ENCODE results near the gene MVB12B. TPM values are rescaled to one million over a fixed set of nuclear protein-coding genes. Genes with fewer than 3 reads are reported as not detected.

MVB12B gene
- total RNA-seq, 1 donor from 2014 or later = 12.8 TPM

GRCh38 chr9:126408004-126408403 lies 81.4 kb downstream of the MVB12B start:
- no peaks in the 10 kb centered on the region for H3K79me2 ChIP-seq (ENCODE audit: insufficient read depth, low read length)
- Mint-ChIP-seq H3K4me3 (ENCODE audit: unreplicated experiment) (no peak overlapping the region), H3K27me3 (ENCODE audit: low read depth, unreplicated experiment) (no peaks in the 10 kb centered on the region), H3K27ac (ENCODE audit: unreplicated experiment) (no peak overlapping the region), H3K9me3 (ENCODE audit: unreplicated experiment) (no peaks in the 10 kb centered on the region), H3K4me1 (ENCODE audit: low read depth, unreplicated experiment) (peaks cover 5% of the 10 kb centered on the region), H3K36me3 (ENCODE audit: low read depth, unreplicated experiment) (peaks cover 10% of the 10 kb centered on the region)
- no peaks in the 10 kb centered on the region for H4K20me1 ChIP-seq (ENCODE audit: insufficient read depth, low read length)
- H3K4me2 ChIP-seq (ENCODE audit: low read length) = no peak overlapping the region
- no peaks in the 10 kb centered on the region for H3K27me3 ChIP-seq (ENCODE audit: insufficient read depth, low read length)
- TF ChIP-seq CTCF (IDR thresholded peaks at IDR 0.05; ENCODE audit: insufficient read depth, low read depth, low read length) (no peak), EZH2 (IDR thresholded peaks at IDR 0.05; ENCODE audit: insufficient read depth, low read length) (no peak)
- peaks cover 6% of the 10 kb centered on the region for H3K4me1 ChIP-seq (ENCODE audit: insufficient read depth, low read length)
- H2AFZ ChIP-seq (ENCODE audit: low read depth, low read length) = no peak overlapping the region
- H3K27ac ChIP-seq (ENCODE audit: low read depth, low read length) = no peak overlapping the region
- H3K4me3 ChIP-seq (ENCODE audit: insufficient read depth, low read depth, low read length) = no peak overlapping the region
- H3K9me3 ChIP-seq (ENCODE audit: insufficient read depth, low read depth, low read length) = no peaks in the 10 kb centered on the region
- no peak overlapping the region for H3K9ac ChIP-seq (ENCODE audit: low read length)
- FAIRE-seq = no peak
- no peak for DNase-seq (ENCODE audit: low read depth)
- no peaks in the 10 kb centered on the region for H3K36me3 ChIP-seq (ENCODE audit: insufficient read depth, low read length)

- H3K27ac ChIP-seq (ENCODE audit: low read depth, low read length) = no peak overlapping the region
- Mint-ChIP-seq H3K4me1 (ENCODE audit: low read depth, unreplicated experiment) (peaks cover 5% of the 10 kb centered on the region), H3K27me3 (ENCODE audit: low read depth, unreplicated experiment) (no peaks in the 10 kb centered on the region), H3K4me3 (ENCODE audit: unreplicated experiment) (no peak overlapping the region), H3K27ac (ENCODE audit: unreplicated experiment) (no peak overlapping the region), H3K9me3 (ENCODE audit: unreplicated experiment) (no peaks in the 10 kb centered on the region), H3K36me3 (ENCODE audit: low read depth, unreplicated experiment) (peaks cover 11% of the 10 kb centered on the region)
- H3K9ac ChIP-seq (ENCODE audit: low read length) = no peak overlapping the region
- H3K79me2 ChIP-seq (ENCODE audit: insufficient read depth, low read length) = no peaks in the 10 kb centered on the region
- TF ChIP-seq CTCF (IDR thresholded peaks at IDR 0.05; ENCODE audit: insufficient read depth, low read depth, low read length) (no peak), EZH2 (IDR thresholded peaks at IDR 0.05; ENCODE audit: insufficient read depth, low read length) (no peak)
- H2AFZ ChIP-seq (ENCODE audit: low read depth, low read length) = no peak overlapping the region
- H3K9me3 ChIP-seq (ENCODE audit: insufficient read depth, low read depth, low read length) = no peaks in the 10 kb centered on the region
- H3K36me3 ChIP-seq (ENCODE audit: insufficient read depth, low read length) = no peaks in the 10 kb centered on the region
- no peak for DNase-seq (ENCODE audit: low read depth)
- no peaks in the 10 kb centered on the region for H3K27me3 ChIP-seq (ENCODE audit: insufficient read depth, low read length)
- no peak overlapping the region for H3K4me3 ChIP-seq (ENCODE audit: insufficient read depth, low read depth, low read length)
- no peaks in the 10 kb centered on the region for H4K20me1 ChIP-seq (ENCODE audit: insufficient read depth, low read length)
- FAIRE-seq = no peak
- H3K4me2 ChIP-seq (ENCODE audit: low read length) = no peak overlapping the region
- peaks cover 6% of the 10 kb centered on the region for H3K4me1 ChIP-seq (ENCODE audit: insufficient read depth, low read length)
Measured at GRCh38 chr9:126410229-126410628, 83.6 kb downstream of the MVB12B start.

- Mint-ChIP-seq H3K4me3 (ENCODE audit: unreplicated experiment) (no peak overlapping the region), H3K27ac (ENCODE audit: unreplicated experiment) (no peak overlapping the region), H3K36me3 (ENCODE audit: low read depth, unreplicated experiment) (peaks cover 13% of the 10 kb centered on the region), H3K4me1 (ENCODE audit: low read depth, unreplicated experiment) (peaks cover 5% of the 10 kb centered on the region), H3K27me3 (ENCODE audit: low read depth, unreplicated experiment) (no peaks in the 10 kb centered on the region), H3K9me3 (ENCODE audit: unreplicated experiment) (no peaks in the 10 kb centered on the region)
- no peaks in the 10 kb centered on the region for H4K20me1 ChIP-seq (ENCODE audit: insufficient read depth, low read length)
- H3K4me3 ChIP-seq (ENCODE audit: insufficient read depth, low read depth, low read length) = no peak overlapping the region
- H3K9me3 ChIP-seq (ENCODE audit: insufficient read depth, low read depth, low read length) = no peaks in the 10 kb centered on the region
- H3K27me3 ChIP-seq (ENCODE audit: insufficient read depth, low read length) = no peaks in the 10 kb centered on the region
- H3K36me3 ChIP-seq (ENCODE audit: insufficient read depth, low read length) = no peaks in the 10 kb centered on the region
- TF ChIP-seq EZH2 (IDR thresholded peaks at IDR 0.05; ENCODE audit: insufficient read depth, low read length) (no peak), CTCF (IDR thresholded peaks at IDR 0.05; ENCODE audit: insufficient read depth, low read depth, low read length) (no peak)
- H2AFZ ChIP-seq (ENCODE audit: low read depth, low read length) = no peak overlapping the region
- peak; percentile 57 for DNase-seq (ENCODE audit: low read depth)
- H3K27ac ChIP-seq (ENCODE audit: low read depth, low read length) = no peak overlapping the region
- H3K79me2 ChIP-seq (ENCODE audit: insufficient read depth, low read length) = no peaks in the 10 kb centered on the region
- no peak for FAIRE-seq
- no peak overlapping the region for H3K9ac ChIP-seq (ENCODE audit: low read length)
- H3K4me2 ChIP-seq (ENCODE audit: low read length) = peak overlapping the region; percentile 52
- peaks cover 6% of the 10 kb centered on the region for H3K4me1 ChIP-seq (ENCODE audit: insufficient read depth, low read length)
Measured at GRCh38 chr9:126411225-126411947, 84.8 kb downstream of the MVB12B start.

Data from astrocyte (in vitro differentiated cells and primary cell).